Measurements from ENCODE around the gene CARMIL1. TPM values are rescaled to one million over a fixed set of nuclear protein-coding genes. Genes with fewer than 3 reads are reported as not detected.

Gene CARMIL1
- total and polyA plus RNA-seq, 11 donors: 2.4 to 9.1 (median 5.3) TPM

GRCh38 chr6:25340431-25341202 lies 61.4 kb downstream of the CARMIL1 start:
- no peaks in the 10 kb centered on the region for H3K9me3 ChIP-seq
- H3K27me3 ChIP-seq: no peaks in the 10 kb centered on the region
- no peak for DNase-seq
- no peak for ATAC-seq
- H3K27ac ChIP-seq: no peak overlapping the region
- H3K4me3 ChIP-seq: no peak overlapping the region
- TF ChIP-seq POLR2A (IDR thresholded peaks at IDR 0.05): no peak
- TF ChIP-seq, protein P1, sequence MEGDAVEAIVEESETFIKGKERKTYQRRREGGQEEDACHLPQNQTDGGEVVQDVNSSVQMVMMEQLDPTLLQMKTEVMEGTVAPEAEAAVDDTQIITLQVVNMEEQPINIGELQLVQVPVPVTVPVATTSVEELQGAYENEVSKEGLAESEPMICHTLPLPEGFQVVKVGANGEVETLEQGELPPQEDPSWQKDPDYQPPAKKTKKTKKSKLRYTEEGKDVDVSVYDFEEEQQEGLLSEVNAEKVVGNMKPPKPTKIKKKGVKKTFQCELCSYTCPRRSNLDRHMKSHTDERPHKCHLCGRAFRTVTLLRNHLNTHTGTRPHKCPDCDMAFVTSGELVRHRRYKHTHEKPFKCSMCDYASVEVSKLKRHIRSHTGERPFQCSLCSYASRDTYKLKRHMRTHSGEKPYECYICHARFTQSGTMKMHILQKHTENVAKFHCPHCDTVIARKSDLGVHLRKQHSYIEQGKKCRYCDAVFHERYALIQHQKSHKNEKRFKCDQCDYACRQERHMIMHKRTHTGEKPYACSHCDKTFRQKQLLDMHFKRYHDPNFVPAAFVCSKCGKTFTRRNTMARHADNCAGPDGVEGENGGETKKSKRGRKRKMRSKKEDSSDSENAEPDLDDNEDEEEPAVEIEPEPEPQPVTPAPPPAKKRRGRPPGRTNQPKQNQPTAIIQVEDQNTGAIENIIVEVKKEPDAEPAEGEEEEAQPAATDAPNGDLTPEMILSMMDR (IDR thresholded peaks at IDR 0.05): no peak
- peaks cover 0 to 14% (median 0%) of the 10 kb centered on the region in 12 donors for H3K4me1 ChIP-seq
- H3K36me3 ChIP-seq: no peaks in the 10 kb centered on the region
- 64 to 74% (median 70%) methylated on average over 6 of the region's 6 CpGs for WGBS, 4 donors
- intact Hi-C loops (cut with DNase I): no loop called here

- no peak overlapping the region for H3K27ac ChIP-seq
- ATAC-seq (no peak), DNase-seq (no peak)
- no peaks in the 10 kb centered on the region for H3K9me3 ChIP-seq
- intact Hi-C loops (cut with DNase I): no loop called here
- H3K27me3 ChIP-seq: no peaks in the 10 kb centered on the region
- no peak for TF ChIP-seq POLR2A (IDR thresholded peaks at IDR 0.05)
- TF ChIP-seq, protein P1 (IDR thresholded peaks at IDR 0.05): no peak
- H3K36me3 ChIP-seq: no peaks in the 10 kb centered on the region
- no peak overlapping the region for H3K4me3 ChIP-seq
- H3K4me1 ChIP-seq: peaks cover 0 to 17% (median 0%) of the 10 kb centered on the region in 12 donors
- 83 to 92% (median 89%) methylated on average over 3 of the region's 3 CpGs for WGBS, 4 donors
Observed at GRCh38 chr6:25341203-25341552, 62.0 kb downstream of the CARMIL1 start.

- intact Hi-C loops (cut with DNase I): no loop called here
- TF ChIP-seq, protein P1 (IDR thresholded peaks at IDR 0.05): no peak
- TF ChIP-seq POLR2A (IDR thresholded peaks at IDR 0.05): no peak
- 81 to 93% (median 85%) methylated on average over 4 of the region's 4 CpGs for WGBS, 4 donors
- H3K4me3 ChIP-seq: no peak overlapping the region
- no peaks in the 10 kb centered on the region for H3K27me3 ChIP-seq
- peaks cover 0 to 21% (median 0%) of the 10 kb centered on the region in 12 donors for H3K4me1 ChIP-seq
- no peak for DNase-seq
- H3K27ac ChIP-seq: no peak overlapping the region
- ATAC-seq: no peak
- no peaks in the 10 kb centered on the region for H3K36me3 ChIP-seq
- H3K9me3 ChIP-seq: no peaks in the 10 kb centered on the region
Observed at GRCh38 chr6:25341923-25342619, 62.9 kb downstream of the CARMIL1 start.

DNA sequence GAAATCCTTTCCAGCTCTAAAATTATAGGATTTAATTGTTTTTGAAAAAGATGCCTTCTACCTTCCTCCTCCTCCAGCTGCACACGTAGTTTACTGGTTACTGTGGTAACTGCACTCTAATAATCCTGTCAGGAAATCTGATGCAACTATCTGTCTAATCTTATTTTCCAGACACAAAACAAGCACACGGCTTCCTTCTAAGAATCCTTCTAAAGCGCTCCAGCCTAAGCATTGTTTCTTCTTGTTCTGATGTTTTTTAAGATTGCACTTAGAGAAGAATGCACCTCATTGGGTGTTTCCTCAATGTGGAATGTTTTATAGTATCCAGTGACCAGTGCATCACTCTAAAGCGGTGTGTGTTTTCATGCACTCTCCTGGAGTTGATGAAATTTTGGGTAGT lies 63.6 kb downstream of the CARMIL1 start:
- intact Hi-C loops (cut with DNase I): no loop called here
- Histone ChIP-seq H3K9me3 (no peaks in the 10 kb centered on the region), H3K27me3 (no peaks in the 10 kb centered on the region), H3K4me3 (no peak overlapping the region), H3K4me1 (peaks cover 0 to 21% (median 0%) of the 10 kb centered on the region in 12 donors), H3K36me3 (no peaks in the 10 kb centered on the region), H3K27ac (no peak overlapping the region)
- DNase-seq: no peak
- no peak for TF ChIP-seq POLR2A (IDR thresholded peaks at IDR 0.05)
- TF ChIP-seq, protein P1 (IDR thresholded peaks at IDR 0.05): no peak
- 52 to 62% (median 59%) methylated on average over 4 of the region's 4 CpGs for WGBS, 4 donors
- no peak for ATAC-seq

Data from heart left ventricle (tissue), 16 donors.